ENCODE measurements around the gene PACSIN1.
A peak's percentile ranks its signal among the peaks of the same experiment; 100 is the strongest.

The PACSIN1 gene

DNA sequence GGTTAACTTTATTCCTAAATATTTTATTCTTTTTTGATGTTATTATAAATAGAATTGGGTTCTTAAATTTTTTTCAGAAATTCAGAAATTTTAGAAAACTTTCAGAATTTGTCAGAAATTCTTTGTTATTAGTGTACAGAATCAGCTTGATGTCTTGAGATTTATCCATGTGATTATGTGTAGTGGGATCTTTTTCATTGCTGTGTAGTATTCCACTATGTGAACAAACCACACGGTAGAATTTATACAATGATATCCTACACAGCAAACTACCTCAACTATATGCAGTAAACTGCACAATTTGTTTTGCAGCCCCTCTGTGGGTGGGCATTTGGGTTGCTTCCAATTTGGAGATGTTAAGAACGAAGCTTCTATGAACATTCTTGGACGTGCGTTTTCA lies 43.9 kb downstream of the PACSIN1 start:
- H3K4me1 ChIP-seq (ENCODE audit: insufficient read depth, poor library complexity, severe bottlenecking) = no peaks in the 10 kb centered on the region
- H3K9me3 ChIP-seq (ENCODE audit: severe bottlenecking) = no peaks in the 10 kb centered on the region
- no peak overlapping the region for H3K4me3 ChIP-seq (ENCODE audit: severe bottlenecking)
- H3K27me3 ChIP-seq (ENCODE audit: insufficient read depth, poor library complexity, severe bottlenecking) = peaks cover 5% of the 10 kb centered on the region
- DNase-seq (ENCODE audit: low spot score) (peak; percentile 9), ATAC-seq (ENCODE audit: low read depth) (no peak)
- TF ChIP-seq, protein P1, sequence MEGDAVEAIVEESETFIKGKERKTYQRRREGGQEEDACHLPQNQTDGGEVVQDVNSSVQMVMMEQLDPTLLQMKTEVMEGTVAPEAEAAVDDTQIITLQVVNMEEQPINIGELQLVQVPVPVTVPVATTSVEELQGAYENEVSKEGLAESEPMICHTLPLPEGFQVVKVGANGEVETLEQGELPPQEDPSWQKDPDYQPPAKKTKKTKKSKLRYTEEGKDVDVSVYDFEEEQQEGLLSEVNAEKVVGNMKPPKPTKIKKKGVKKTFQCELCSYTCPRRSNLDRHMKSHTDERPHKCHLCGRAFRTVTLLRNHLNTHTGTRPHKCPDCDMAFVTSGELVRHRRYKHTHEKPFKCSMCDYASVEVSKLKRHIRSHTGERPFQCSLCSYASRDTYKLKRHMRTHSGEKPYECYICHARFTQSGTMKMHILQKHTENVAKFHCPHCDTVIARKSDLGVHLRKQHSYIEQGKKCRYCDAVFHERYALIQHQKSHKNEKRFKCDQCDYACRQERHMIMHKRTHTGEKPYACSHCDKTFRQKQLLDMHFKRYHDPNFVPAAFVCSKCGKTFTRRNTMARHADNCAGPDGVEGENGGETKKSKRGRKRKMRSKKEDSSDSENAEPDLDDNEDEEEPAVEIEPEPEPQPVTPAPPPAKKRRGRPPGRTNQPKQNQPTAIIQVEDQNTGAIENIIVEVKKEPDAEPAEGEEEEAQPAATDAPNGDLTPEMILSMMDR (IDR thresholded peaks at IDR 0.05; ENCODE audit: poor library complexity, severe bottlenecking) = no peak
- H3K27ac ChIP-seq (ENCODE audit: poor library complexity, severe bottlenecking) = no peak overlapping the region
- H3K36me3 ChIP-seq (ENCODE audit: low read depth) = no peaks in the 10 kb centered on the region

DNA sequence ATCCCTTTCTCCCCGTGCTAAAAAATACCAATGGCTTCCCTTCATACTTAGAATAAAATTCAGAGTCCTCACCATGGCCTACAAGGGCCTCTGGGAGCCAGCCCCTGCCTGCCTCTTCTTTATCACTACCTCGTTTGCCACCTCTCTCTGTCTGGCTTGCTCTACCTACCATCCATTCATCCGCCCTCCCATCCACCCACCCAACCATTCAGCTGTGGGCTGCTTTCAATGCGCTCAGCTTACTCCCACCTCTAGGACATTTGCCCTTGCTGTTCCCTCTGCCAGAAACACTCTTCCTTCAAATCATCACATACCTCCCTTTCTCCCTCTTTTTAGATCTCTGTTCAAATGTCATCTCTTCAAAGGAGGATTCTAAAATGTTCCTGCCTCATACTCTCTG lies 44.4 kb downstream of the PACSIN1 start:
- ATAC-seq (ENCODE audit: low read depth) (no peak), DNase-seq (ENCODE audit: low spot score) (peak; percentile 19)
- H3K4me3 ChIP-seq (ENCODE audit: severe bottlenecking) = no peak overlapping the region
- H3K36me3 ChIP-seq (ENCODE audit: low read depth) = no peaks in the 10 kb centered on the region
- no peaks in the 10 kb centered on the region for H3K4me1 ChIP-seq (ENCODE audit: insufficient read depth, poor library complexity, severe bottlenecking)
- no peak overlapping the region for H3K27ac ChIP-seq (ENCODE audit: poor library complexity, severe bottlenecking)
- TF ChIP-seq, protein P1 (IDR thresholded peaks at IDR 0.05; ENCODE audit: poor library complexity, severe bottlenecking) = no peak
- H3K27me3 ChIP-seq (ENCODE audit: insufficient read depth, poor library complexity, severe bottlenecking) = peaks cover 5% of the 10 kb centered on the region
- no peaks in the 10 kb centered on the region for H3K9me3 ChIP-seq (ENCODE audit: severe bottlenecking)

DNA sequence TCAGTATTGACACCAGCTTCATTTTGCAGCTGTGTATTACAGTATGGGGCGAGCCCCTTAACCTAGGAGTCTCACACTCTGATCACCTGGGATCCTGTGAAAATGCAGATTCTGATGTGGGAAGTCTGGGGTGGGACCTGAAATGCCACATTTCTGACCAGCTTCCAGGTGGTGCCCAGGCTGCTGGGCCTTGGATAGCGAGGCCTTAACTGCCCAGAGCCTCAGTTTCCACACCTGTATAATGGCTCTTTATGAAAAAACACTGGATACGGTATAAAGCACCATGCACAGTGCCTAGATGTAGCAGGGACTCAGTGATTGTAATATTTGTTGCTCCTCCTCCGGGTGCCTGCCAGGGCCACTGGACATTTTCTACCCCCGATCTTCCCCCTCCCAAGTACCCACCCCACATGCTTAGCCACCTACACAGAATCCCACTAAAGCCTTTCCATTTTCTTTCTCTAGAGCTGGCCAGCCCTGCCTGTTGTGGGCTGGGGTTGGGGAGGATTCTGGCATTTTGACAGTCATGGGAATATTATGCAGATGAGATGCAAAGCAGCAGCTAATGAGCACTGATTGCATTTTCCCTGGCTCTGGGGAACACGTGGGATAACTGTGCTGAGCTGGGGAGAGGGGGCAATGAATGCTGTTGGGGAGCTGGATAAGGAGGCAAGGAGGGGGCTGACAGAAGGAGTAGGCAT lies 45.5 kb downstream of the PACSIN1 start:
- Histone ChIP-seq H3K4me3 (ENCODE audit: severe bottlenecking) (no peak overlapping the region), H3K36me3 (ENCODE audit: low read depth) (no peaks in the 10 kb centered on the region), H3K4me1 (ENCODE audit: insufficient read depth, poor library complexity, severe bottlenecking) (no peaks in the 10 kb centered on the region), H3K9me3 (ENCODE audit: severe bottlenecking) (no peaks in the 10 kb centered on the region), H3K27ac (ENCODE audit: poor library complexity, severe bottlenecking) (no peak overlapping the region), H3K27me3 (ENCODE audit: insufficient read depth, poor library complexity, severe bottlenecking) (peaks cover 5% of the 10 kb centered on the region)
- ATAC-seq (ENCODE audit: low read depth) = no peak
- TF ChIP-seq, protein P1 (IDR thresholded peaks at IDR 0.05; ENCODE audit: poor library complexity, severe bottlenecking) = no peak
- peak; percentile 8 for DNase-seq (ENCODE audit: low spot score)

DNA sequence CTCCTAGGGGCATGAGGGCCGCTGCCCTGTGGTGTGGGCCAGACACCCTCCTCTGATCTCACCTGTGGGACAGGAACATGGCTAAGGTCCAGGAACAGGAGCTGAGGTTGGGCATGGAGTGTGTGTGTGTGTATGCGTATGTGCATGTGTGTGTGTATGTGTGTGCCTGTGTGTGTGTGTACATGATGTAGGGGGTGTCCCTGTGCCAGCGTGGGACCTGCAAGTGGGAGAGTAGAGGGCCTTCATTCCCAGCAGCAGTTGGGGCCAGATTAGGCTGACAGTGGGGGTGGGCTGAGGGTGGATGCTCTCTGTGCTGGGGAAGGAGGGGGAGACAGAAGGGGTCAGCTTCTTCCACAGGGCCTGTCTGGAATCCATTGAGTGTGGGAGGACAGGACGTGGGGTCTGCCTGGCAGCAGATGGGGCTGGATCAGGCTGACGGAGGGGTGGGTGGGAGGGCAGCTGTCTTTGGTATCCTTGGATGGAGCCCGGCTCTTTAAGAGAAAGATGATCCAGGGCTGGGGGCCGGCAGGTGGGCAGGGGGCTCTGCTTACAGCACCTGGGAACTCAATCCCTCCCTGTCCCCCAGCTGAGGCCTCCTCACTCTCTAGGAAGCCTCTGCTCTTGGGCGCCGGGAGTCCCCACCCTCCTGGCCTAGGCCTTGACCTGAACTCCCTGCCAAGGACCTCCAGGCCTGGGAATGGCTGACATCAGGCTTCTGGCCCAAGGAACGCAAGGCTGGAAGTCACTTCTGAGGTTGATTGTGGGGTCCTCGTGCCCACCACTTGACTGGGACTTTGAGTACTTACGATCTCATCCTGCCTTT lies 46.2 kb downstream of the PACSIN1 start:
- ATAC-seq (ENCODE audit: low read depth) = no peak

More for the DNA sequence above, 46.2 kb downstream of the PACSIN1 start:
- no peak overlapping the region for H3K4me3 ChIP-seq (ENCODE audit: severe bottlenecking)
- H3K36me3 ChIP-seq (ENCODE audit: low read depth) = no peaks in the 10 kb centered on the region
- H3K9me3 ChIP-seq (ENCODE audit: severe bottlenecking) = no peaks in the 10 kb centered on the region
- H3K27me3 ChIP-seq (ENCODE audit: insufficient read depth, poor library complexity, severe bottlenecking) = peaks cover 5% of the 10 kb centered on the region
- peak; percentile 37 for DNase-seq (ENCODE audit: low spot score)
- H3K27ac ChIP-seq (ENCODE audit: poor library complexity, severe bottlenecking) = no peak overlapping the region
- H3K4me1 ChIP-seq (ENCODE audit: insufficient read depth, poor library complexity, severe bottlenecking) = no peaks in the 10 kb centered on the region
- TF ChIP-seq, protein P1 (IDR thresholded peaks at IDR 0.05; ENCODE audit: poor library complexity, severe bottlenecking) = no peak

Measured in RWPE2 (cell line).